Measurements from ENCODE around the gene BCL2L1. TPM values are rescaled to one million over a fixed set of nuclear protein-coding genes. Genes with fewer than 3 reads are reported as not detected.

The BCL2L1 gene
- total RNA-seq, 2 donors from 2014 or later = 60.3 to 89.5 TPM

GRCh38 chr20:31664696-31665354, 57.8 kb downstream of the BCL2L1 start:
- H3K36me3 ChIP-seq (ENCODE audit: control insufficient read depth, insufficient read depth, low read length) = peaks cover 25% of the 10 kb centered on the region
- no peak overlapping the region for H3K4me3 ChIP-seq (ENCODE audit: low read length)
- WGBS, 2 experiments (ENCODE audit: insufficient coverage in 1 of 2, insufficient read length in 1 of 2) = 95 to 100% methylated on average over 1 to 2 of the region's 2 CpGs
- H3K9ac ChIP-seq (ENCODE audit: extremely low read depth, low read length, poor library complexity, severe bottlenecking) = no peak overlapping the region
- H3K4me1 ChIP-seq (ENCODE audit: control insufficient read depth, insufficient read depth, low read length) = peaks cover 5% of the 10 kb centered on the region
- H3K27me3 ChIP-seq (ENCODE audit: control insufficient read depth, insufficient read depth, low read length, poor library complexity, severe bottlenecking) = no peaks in the 10 kb centered on the region
- Mint-ChIP-seq H3K27ac (no peak overlapping the region), H3K4me1 (peaks cover 44% of the 10 kb centered on the region), H3K36me3 (ENCODE audit: low read depth) (peaks cover 44% of the 10 kb centered on the region), H3K4me3 (no peak overlapping the region), H3K9me3 (no peaks in the 10 kb centered on the region), H3K27me3 (ENCODE audit: insufficient read depth) (no peaks in the 10 kb centered on the region)
- H3K9me3 ChIP-seq (ENCODE audit: control insufficient read depth, low read length) = no peaks in the 10 kb centered on the region
- H3K27ac ChIP-seq (ENCODE audit: low read depth, low read length) = peak overlapping the region; percentile 61
- DNase-seq = no peak
- TF ChIP-seq CTCF (conservative IDR thresholded peaks at IDR 0.05) = no peak

- H3K27ac Mint-ChIP-seq = peak overlapping the region; percentile 80
- peak overlapping the region; percentile 61 for H3K27ac ChIP-seq (ENCODE audit: low read depth, low read length)
- no peaks in the 10 kb centered on the region for H3K9me3 Mint-ChIP-seq
- peaks cover 5% of the 10 kb centered on the region for H3K4me1 ChIP-seq (ENCODE audit: control insufficient read depth, insufficient read depth, low read length)
- TF ChIP-seq CTCF (conservative IDR thresholded peaks at IDR 0.05) = no peak
- H3K36me3 ChIP-seq (ENCODE audit: control insufficient read depth, insufficient read depth, low read length) = peaks cover 21% of the 10 kb centered on the region
- H3K9ac ChIP-seq (ENCODE audit: extremely low read depth, low read length, poor library complexity, severe bottlenecking) = no peak overlapping the region
- no peak overlapping the region for H3K4me3 Mint-ChIP-seq
- peak; percentile 83 for DNase-seq
- H3K4me3 ChIP-seq (ENCODE audit: low read length) = peak overlapping the region; percentile 14
- H3K27me3 Mint-ChIP-seq (ENCODE audit: insufficient read depth) = no peaks in the 10 kb centered on the region
- H3K27me3 ChIP-seq (ENCODE audit: control insufficient read depth, insufficient read depth, low read length, poor library complexity, severe bottlenecking) = no peaks in the 10 kb centered on the region
- H3K36me3 Mint-ChIP-seq (ENCODE audit: low read depth) = peaks cover 38% of the 10 kb centered on the region
- peaks cover 44% of the 10 kb centered on the region for H3K4me1 Mint-ChIP-seq
- WGBS, 2 experiments (ENCODE audit: insufficient coverage in 1 of 2, insufficient read length in 1 of 2) = 84 to 90% methylated on average over 2 to 11 of the region's 11 CpGs
- no peaks in the 10 kb centered on the region for H3K9me3 ChIP-seq (ENCODE audit: control insufficient read depth, low read length)
Measured at GRCh38 chr20:31663838-31664695, 58.6 kb downstream of the BCL2L1 start.

DNA sequence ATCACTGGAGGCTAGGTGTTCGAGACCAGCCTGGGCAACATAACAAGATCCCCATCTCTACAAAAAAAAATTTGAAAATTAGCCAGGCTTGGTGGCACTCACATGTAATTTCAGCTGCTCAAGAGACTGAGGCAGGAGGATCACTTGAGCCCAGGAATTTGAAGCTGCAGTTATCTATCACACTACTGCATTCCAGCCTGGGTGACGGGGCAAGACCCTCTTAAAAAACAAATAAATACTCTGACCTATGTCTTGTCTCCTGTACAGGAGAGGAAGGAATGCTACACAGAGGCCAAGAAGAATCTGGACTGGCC, 59.2 kb downstream of the BCL2L1 start:
- Mint-ChIP-seq H3K27me3 (ENCODE audit: insufficient read depth) (no peaks in the 10 kb centered on the region), H3K4me3 (no peak overlapping the region), H3K36me3 (ENCODE audit: low read depth) (peaks cover 35% of the 10 kb centered on the region), H3K9me3 (no peaks in the 10 kb centered on the region), H3K27ac (peak overlapping the region; percentile 80), H3K4me1 (peaks cover 44% of the 10 kb centered on the region)
- TF ChIP-seq CTCF (conservative IDR thresholded peaks at IDR 0.05) = no peak
- 92 to 97% methylated on average over 2 of the region's 2 CpGs for WGBS, 2 experiments (ENCODE audit: insufficient coverage in 1 of 2, insufficient read length in 1 of 2)
- peaks cover 5% of the 10 kb centered on the region for H3K4me1 ChIP-seq (ENCODE audit: control insufficient read depth, insufficient read depth, low read length)
- peaks cover 21% of the 10 kb centered on the region for H3K36me3 ChIP-seq (ENCODE audit: control insufficient read depth, insufficient read depth, low read length)
- H3K27ac ChIP-seq (ENCODE audit: low read depth, low read length) = no peak overlapping the region
- peak overlapping the region; percentile 14 for H3K4me3 ChIP-seq (ENCODE audit: low read length)
- H3K9me3 ChIP-seq (ENCODE audit: control insufficient read depth, low read length) = no peaks in the 10 kb centered on the region
- no peak overlapping the region for H3K9ac ChIP-seq (ENCODE audit: extremely low read depth, low read length, poor library complexity, severe bottlenecking)
- no peak for DNase-seq
- no peaks in the 10 kb centered on the region for H3K27me3 ChIP-seq (ENCODE audit: control insufficient read depth, insufficient read depth, low read length, poor library complexity, severe bottlenecking)

Data from endodermal cell (in vitro differentiated cells).